ENCODE measurements around the gene CPA3.

CPA3 gene

DNA sequence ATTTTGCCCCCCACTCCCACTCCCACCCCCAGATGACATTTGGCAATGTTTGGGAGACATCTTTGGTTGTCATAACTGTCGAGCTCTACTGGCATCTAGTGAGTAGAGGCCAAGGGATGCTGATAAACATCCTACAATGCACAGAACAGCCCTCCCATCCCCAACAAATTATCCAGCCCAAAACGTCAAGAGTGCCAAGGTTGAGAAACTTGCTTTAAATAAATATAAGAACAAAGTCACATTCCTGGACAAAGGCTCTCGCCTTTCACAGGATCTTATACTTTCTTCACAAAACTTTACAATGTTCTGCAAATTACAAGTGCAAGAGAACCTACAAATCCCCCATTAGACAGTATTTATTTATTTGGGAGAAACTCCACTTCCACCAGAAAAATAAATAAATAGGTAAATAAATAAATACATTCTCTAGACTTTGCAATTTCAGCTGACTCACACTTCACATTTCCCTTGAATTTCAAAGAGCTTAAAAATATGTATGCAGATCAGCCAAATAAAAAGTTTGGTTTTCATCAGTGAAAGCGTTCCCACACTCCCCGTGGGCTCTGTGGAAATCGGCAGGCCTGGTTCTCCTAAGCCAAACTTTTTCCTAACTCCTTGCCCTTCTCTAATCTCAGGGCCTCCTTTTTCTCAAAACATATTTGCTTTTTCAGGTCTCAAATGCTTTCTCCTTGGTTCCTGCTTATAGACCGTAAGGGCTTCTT lies 12.7 kb upstream of the CPA3 start:
- no peaks in the 10 kb centered on the region for H3K9me3 ChIP-seq (ENCODE audit: insufficient read depth, low read depth, low read length)
- H4K12ac ChIP-seq (ENCODE audit: low read depth, low read length), result no peak overlapping the region
- no peak overlapping the region for H4K8ac ChIP-seq (ENCODE audit: low read depth, low read length)
- H2BK5ac ChIP-seq (ENCODE audit: low read depth, low read length, poor library complexity), result no peak overlapping the region
- no peak overlapping the region for H3K4ac ChIP-seq (ENCODE audit: low read depth, low read length)
- H2BK12ac ChIP-seq (ENCODE audit: low read length), result no peak overlapping the region
- H3K4me2 ChIP-seq (ENCODE audit: low read length), result no peak overlapping the region
- no peak overlapping the region for H3K27ac ChIP-seq (ENCODE audit: low read depth, low read length)
- H3K79me2 ChIP-seq (ENCODE audit: control insufficient read depth, insufficient read depth, low read length, poor library complexity), result no peaks in the 10 kb centered on the region
- H3K36me3 ChIP-seq (ENCODE audit: control insufficient read depth in 1 of 2, insufficient read depth in 2 of 2, low read length in 2 of 2), result no peaks in the 10 kb centered on the region
- no peak overlapping the region for H3K14ac ChIP-seq (ENCODE audit: low read length)
- H2BK120ac ChIP-seq (ENCODE audit: insufficient read depth, low read length, poor library complexity), result no peak overlapping the region
- H3K9ac ChIP-seq (ENCODE audit: low read length), result no peak overlapping the region
- WGBS (ENCODE audit: extremely low coverage, insufficient coverage, insufficient read length), result no CpG with 5 or more reads among the region's 7 CpGs
- H2AK5ac ChIP-seq (ENCODE audit: low read length), result no peak overlapping the region
- no peak overlapping the region for H3K4me3 ChIP-seq (ENCODE audit: low read depth, low read length)
- no peak overlapping the region for H2AFZ ChIP-seq (ENCODE audit: insufficient read depth, low read length, poor library complexity)
- no peak overlapping the region for H4K91ac ChIP-seq (ENCODE audit: low read depth, low read length)
- no peak overlapping the region for H3K18ac ChIP-seq (ENCODE audit: low read length)
- no peaks in the 10 kb centered on the region for H3K4me1 ChIP-seq (ENCODE audit: control insufficient read depth in 1 of 2, insufficient read depth in 2 of 2, low read length in 2 of 2)
- no peaks in the 10 kb centered on the region for H3K79me1 ChIP-seq (ENCODE audit: low read length)
- no peak for DNase-seq
- H3K23ac ChIP-seq (ENCODE audit: low read length), result no peak overlapping the region
- no peaks in the 10 kb centered on the region for H3K27me3 ChIP-seq (ENCODE audit: insufficient read depth, low read length)

GRCh38 chr3:148853076-148853475 lies 12.0 kb upstream of the CPA3 start:
- Histone ChIP-seq H3K79me2 (ENCODE audit: control insufficient read depth, insufficient read depth, low read length, poor library complexity) (no peaks in the 10 kb centered on the region), H3K27me3 (ENCODE audit: insufficient read depth, low read length) (no peaks in the 10 kb centered on the region), H3K4me3 (ENCODE audit: low read depth, low read length) (no peak overlapping the region), H2BK120ac (ENCODE audit: insufficient read depth, low read length, poor library complexity) (no peak overlapping the region), H2AK5ac (ENCODE audit: low read length) (no peak overlapping the region), H4K12ac (ENCODE audit: low read depth, low read length) (no peak overlapping the region), H3K18ac (ENCODE audit: low read length) (no peak overlapping the region), H3K4me1 (ENCODE audit: control insufficient read depth in 1 of 2, insufficient read depth in 2 of 2, low read length in 2 of 2) (no peaks in the 10 kb centered on the region), H3K4ac (ENCODE audit: low read depth, low read length) (no peak overlapping the region), H3K79me1 (ENCODE audit: low read length) (no peaks in the 10 kb centered on the region), H3K9me3 (ENCODE audit: insufficient read depth, low read depth, low read length) (no peaks in the 10 kb centered on the region), H3K36me3 (ENCODE audit: control insufficient read depth in 1 of 2, insufficient read depth in 2 of 2, low read length in 2 of 2) (no peaks in the 10 kb centered on the region), H3K14ac (ENCODE audit: low read length) (no peak overlapping the region), H3K4me2 (ENCODE audit: low read length) (no peak overlapping the region), H4K91ac (ENCODE audit: low read depth, low read length) (no peak overlapping the region), H2BK12ac (ENCODE audit: low read length) (no peak overlapping the region), H3K23ac (ENCODE audit: low read length) (no peak overlapping the region), H4K8ac (ENCODE audit: low read depth, low read length) (no peak overlapping the region), H3K9ac (ENCODE audit: low read length) (no peak overlapping the region), H2AFZ (ENCODE audit: insufficient read depth, low read length, poor library complexity) (no peak overlapping the region), H3K27ac (ENCODE audit: low read depth, low read length) (no peak overlapping the region), H2BK5ac (ENCODE audit: low read depth, low read length, poor library complexity) (no peak overlapping the region)
- no peak for DNase-seq
- no CpG with 5 or more reads among the region's 2 CpGs for WGBS (ENCODE audit: extremely low coverage, insufficient coverage, insufficient read length)

- Histone ChIP-seq H3K4me1 (ENCODE audit: control insufficient read depth in 1 of 2, insufficient read depth in 2 of 2, low read length in 2 of 2) (no peaks in the 10 kb centered on the region), H2AK5ac (ENCODE audit: low read length) (no peak overlapping the region), H3K9ac (ENCODE audit: low read length) (no peak overlapping the region), H3K4me2 (ENCODE audit: low read length) (no peak overlapping the region), H3K23ac (ENCODE audit: low read length) (no peak overlapping the region), H3K36me3 (ENCODE audit: control insufficient read depth in 1 of 2, insufficient read depth in 2 of 2, low read length in 2 of 2) (no peaks in the 10 kb centered on the region), H3K18ac (ENCODE audit: low read length) (no peak overlapping the region), H3K27ac (ENCODE audit: low read depth, low read length) (no peak overlapping the region), H3K4ac (ENCODE audit: low read depth, low read length) (no peak overlapping the region), H2BK12ac (ENCODE audit: low read length) (no peak overlapping the region), H4K91ac (ENCODE audit: low read depth, low read length) (no peak overlapping the region), H3K4me3 (ENCODE audit: low read depth, low read length) (no peak overlapping the region), H4K8ac (ENCODE audit: low read depth, low read length) (no peak overlapping the region), H2AFZ (ENCODE audit: insufficient read depth, low read length, poor library complexity) (no peak overlapping the region), H2BK5ac (ENCODE audit: low read depth, low read length, poor library complexity) (no peak overlapping the region), H2BK120ac (ENCODE audit: insufficient read depth, low read length, poor library complexity) (no peak overlapping the region), H4K12ac (ENCODE audit: low read depth, low read length) (no peak overlapping the region), H3K79me2 (ENCODE audit: control insufficient read depth, insufficient read depth, low read length, poor library complexity) (no peaks in the 10 kb centered on the region), H3K79me1 (ENCODE audit: low read length) (no peaks in the 10 kb centered on the region), H3K14ac (ENCODE audit: low read length) (no peak overlapping the region), H3K9me3 (ENCODE audit: insufficient read depth, low read depth, low read length) (no peaks in the 10 kb centered on the region), H3K27me3 (ENCODE audit: insufficient read depth, low read length) (no peaks in the 10 kb centered on the region)
- DNase-seq, result peak; percentile 11 to 58
Observed at GRCh38 chr3:148854061-148854460, 11.0 kb upstream of the CPA3 start.

GRCh38 chr3:148856384-148856783 lies 8.7 kb upstream of the CPA3 start:
- no CpG with 5 or more reads among the region's 3 CpGs for WGBS (ENCODE audit: extremely low coverage, insufficient coverage, insufficient read length)
- Histone ChIP-seq H3K9ac (ENCODE audit: low read length) (no peak overlapping the region), H4K8ac (ENCODE audit: low read depth, low read length) (no peak overlapping the region), H4K12ac (ENCODE audit: low read depth, low read length) (no peak overlapping the region), H3K4me1 (ENCODE audit: control insufficient read depth in 1 of 2, insufficient read depth in 2 of 2, low read length in 2 of 2) (no peaks in the 10 kb centered on the region), H3K4ac (ENCODE audit: low read depth, low read length) (no peak overlapping the region), H3K9me3 (ENCODE audit: insufficient read depth, low read depth, low read length) (no peaks in the 10 kb centered on the region), H3K4me3 (ENCODE audit: low read depth, low read length) (no peak overlapping the region), H3K79me2 (ENCODE audit: control insufficient read depth, insufficient read depth, low read length, poor library complexity) (no peaks in the 10 kb centered on the region), H3K27ac (ENCODE audit: low read depth, low read length) (no peak overlapping the region), H3K79me1 (ENCODE audit: low read length) (no peaks in the 10 kb centered on the region), H2AK5ac (ENCODE audit: low read length) (no peak overlapping the region), H3K14ac (ENCODE audit: low read length) (no peak overlapping the region), H4K91ac (ENCODE audit: low read depth, low read length) (no peak overlapping the region), H2BK12ac (ENCODE audit: low read length) (no peak overlapping the region), H3K27me3 (ENCODE audit: insufficient read depth, low read length) (no peaks in the 10 kb centered on the region), H3K36me3 (ENCODE audit: control insufficient read depth in 1 of 2, insufficient read depth in 2 of 2, low read length in 2 of 2) (no peaks in the 10 kb centered on the region), H2AFZ (ENCODE audit: insufficient read depth, low read length, poor library complexity) (no peak overlapping the region), H3K4me2 (ENCODE audit: low read length) (no peak overlapping the region), H3K18ac (ENCODE audit: low read length) (no peak overlapping the region), H2BK5ac (ENCODE audit: low read depth, low read length, poor library complexity) (no peak overlapping the region), H3K23ac (ENCODE audit: low read length) (no peak overlapping the region), H2BK120ac (ENCODE audit: insufficient read depth, low read length, poor library complexity) (no peak overlapping the region)
- DNase-seq, result no peak
